Measurements from ENCODE around the gene ALAS1.

DNA sequence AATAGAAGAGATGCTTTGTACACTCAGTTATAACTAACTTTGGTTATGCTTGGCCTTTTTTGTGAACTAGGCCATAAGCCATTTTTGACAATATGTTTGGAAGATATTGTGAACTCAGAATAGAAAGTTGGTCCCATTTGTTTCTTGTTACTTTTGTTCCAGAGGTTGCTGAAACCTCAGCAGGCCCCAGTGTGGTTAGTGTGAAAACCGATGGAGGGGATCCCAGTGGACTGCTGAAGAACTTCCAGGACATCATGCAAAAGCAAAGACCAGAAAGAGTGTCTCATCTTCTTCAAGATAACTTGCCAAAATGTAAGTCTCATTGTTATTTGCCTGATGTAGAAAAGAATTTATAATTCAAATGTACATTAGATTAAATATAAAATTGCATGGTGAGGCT lies 5.7 kb downstream of the ALAS1 start:
- TF ChIP-seq POLR2AphosphoS5 (IDR thresholded peaks at IDR 0.05; ENCODE audit: low read depth, low read length) (no peak), TAF1 (IDR thresholded peaks at IDR 0.05; ENCODE audit: low read depth, low read length) (no peak), POLR2A (IDR thresholded peaks at IDR 0.05; ENCODE audit: low read depth, low read length) (no peak)
